ENCODE results near the gene CCDC187. TPM values are rescaled to one million over a fixed set of nuclear protein-coding genes. Genes with fewer than 3 reads are reported as not detected.

The CCDC187 gene
- total RNA-seq, 8 experiments from 2014 or later = 0.07 to 1.2 (median 0.19) TPM

DNA sequence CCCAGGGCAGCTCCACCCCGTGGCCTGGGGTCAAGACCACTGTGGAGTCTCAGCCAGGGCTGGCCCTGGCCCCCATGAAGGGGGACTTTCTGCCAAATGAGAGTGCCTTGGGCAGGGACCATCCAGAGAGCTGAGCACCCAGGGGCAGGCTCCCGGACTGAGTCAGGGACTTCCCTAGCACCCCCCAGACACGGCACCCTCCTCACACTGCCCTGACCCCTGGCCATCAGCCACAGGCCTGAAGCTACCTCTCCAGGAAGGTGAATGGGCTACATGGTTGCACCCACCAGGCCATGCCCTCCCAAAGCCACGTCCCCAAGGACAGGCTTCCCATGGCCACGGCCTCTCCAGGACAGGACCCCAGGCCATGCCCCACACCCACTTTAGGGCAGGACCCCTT is 9.5 kb downstream of the CCDC187 start:
- no peak for ATAC-seq (replicated peaks in 6 of 8)
- Histone ChIP-seq H3K4me1 (replicated peaks in 1 of 2) (peaks cover 25 to 27% of the 10 kb centered on the region in 2 donors), H3K27ac (no peak overlapping the region), H3K4me3 (no peak overlapping the region)
- in situ Hi-C loops (cut with MboI; ENCODE audit: low pct_unique_long_range_greater_than_20kb in 2 of 9, low sequenced_read_pairs in 9 of 9, unreplicated experiment in 9 of 9) = no loop called here
- 39 to 80% methylated on average over 1 to 3 of the region's 5 CpGs; no CpG with 5 or more reads in 8 of the 10 experiments for WGBS, 10 experiments

DNA sequence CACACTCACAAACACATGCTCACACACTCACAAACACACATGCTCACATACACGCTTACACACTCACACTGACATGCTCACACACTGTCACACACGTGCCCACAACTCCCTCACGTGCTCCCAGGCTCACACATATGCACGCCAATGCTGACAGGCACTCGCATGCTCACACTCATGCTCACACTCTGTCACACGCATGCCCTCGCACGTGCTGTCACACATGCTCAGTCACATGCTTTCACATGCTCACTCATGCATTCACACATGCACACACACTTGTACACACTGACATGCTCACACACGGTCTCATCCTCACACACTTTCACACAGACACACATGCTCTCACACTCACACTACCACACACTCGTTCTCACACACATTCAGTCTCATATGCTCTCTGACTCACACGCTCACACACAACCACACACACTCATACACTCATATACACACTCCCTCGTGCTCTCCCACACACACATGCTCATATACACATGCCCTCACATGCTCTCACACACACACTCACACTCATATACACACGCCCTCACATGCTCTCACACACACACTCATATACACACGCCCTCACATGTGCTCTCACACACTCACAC is 10.3 kb downstream of the CCDC187 start:
- no peak overlapping the region for H3K27ac ChIP-seq
- WGBS, 10 experiments = 34 to 95% (median 78%) methylated on average over 4 to 13 of the region's 14 CpGs; no CpG with 5 or more reads in 2 of the 10 experiments
- peaks cover 25 to 27% of the 10 kb centered on the region in 2 donors for H3K4me1 ChIP-seq (replicated peaks in 1 of 2)
- in situ Hi-C loops (cut with MboI; ENCODE audit: low pct_unique_long_range_greater_than_20kb in 2 of 9, low sequenced_read_pairs in 9 of 9, unreplicated experiment in 9 of 9) = no loop called here
- no peak overlapping the region for H3K4me3 ChIP-seq
- no peak for ATAC-seq (replicated peaks in 6 of 8)

DNA sequence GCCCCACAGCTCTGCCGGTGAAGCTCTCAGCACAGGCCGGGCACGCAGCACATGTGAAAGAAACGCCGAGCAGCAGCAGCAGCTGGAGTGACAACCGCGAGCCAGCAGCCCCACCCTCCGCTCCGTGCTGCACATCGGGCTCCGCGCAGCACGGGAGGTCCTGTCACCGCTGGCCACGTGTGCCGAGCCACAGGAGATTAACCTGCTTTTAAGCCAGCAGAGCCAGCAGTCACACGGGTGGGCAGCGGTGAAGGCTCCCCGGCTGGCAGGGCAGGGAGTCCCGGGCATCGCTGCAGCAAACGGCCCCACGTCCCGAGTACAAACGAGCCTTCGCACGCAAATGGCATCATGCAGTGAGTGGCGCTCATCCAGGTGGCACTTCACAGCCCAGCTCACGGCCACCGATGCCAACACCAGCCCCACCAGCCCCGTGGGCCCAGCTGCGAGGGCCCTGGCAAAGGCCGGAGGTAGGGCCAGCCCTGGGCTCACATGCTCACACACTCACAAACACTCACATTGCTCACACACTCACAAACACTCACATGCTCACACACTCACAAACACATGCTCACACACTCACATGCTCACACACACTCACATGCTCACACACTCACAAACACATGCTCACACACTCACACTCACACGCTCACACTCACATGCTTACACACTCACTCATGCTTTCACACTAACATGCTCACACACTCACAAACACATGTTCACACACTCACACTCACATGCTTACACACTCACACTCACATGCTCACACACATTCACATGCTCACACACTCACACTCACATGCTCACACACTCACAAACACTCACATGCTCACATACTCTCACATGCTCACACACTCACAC is 11.1 kb downstream of the CCDC187 start:
- Histone ChIP-seq H3K4me3 (no peak overlapping the region), H3K4me1 (replicated peaks in 1 of 2) (peaks cover 25% of the 10 kb centered on the region in 2 donors), H3K27ac (no peak overlapping the region)
- in situ Hi-C loops (cut with MboI; ENCODE audit: low pct_unique_long_range_greater_than_20kb in 2 of 9, low sequenced_read_pairs in 9 of 9, unreplicated experiment in 9 of 9) = no loop called here
- ATAC-seq (replicated peaks in 6 of 8) = peak; percentile 28 to 94 (median 65)
- WGBS, 10 experiments = 0 to 95% (median 27%) methylated on average over 1 to 10 of the region's 34 CpGs; no CpG with 5 or more reads in 3 of the 10 experiments

- 50 to 90% (median 80%) methylated on average over 1 to 5 of the region's 19 CpGs; no CpG with 5 or more reads in 5 of the 10 experiments for WGBS, 10 experiments
- ATAC-seq (replicated peaks in 6 of 8) = peak in 3 of 8 experiments; percentile 4 to 35 (median 11)
- Histone ChIP-seq H3K4me3 (no peak overlapping the region), H3K4me1 (replicated peaks in 1 of 2) (peaks cover 20 to 25% of the 10 kb centered on the region in 2 donors), H3K27ac (no peak overlapping the region)
- in situ Hi-C loops (cut with MboI; ENCODE audit: low pct_unique_long_range_greater_than_20kb in 2 of 9, low sequenced_read_pairs in 9 of 9, unreplicated experiment in 9 of 9) = no loop called here
Measured at GRCh38 chr9:136292026-136292538, 11.8 kb downstream of the CCDC187 start.

DNA sequence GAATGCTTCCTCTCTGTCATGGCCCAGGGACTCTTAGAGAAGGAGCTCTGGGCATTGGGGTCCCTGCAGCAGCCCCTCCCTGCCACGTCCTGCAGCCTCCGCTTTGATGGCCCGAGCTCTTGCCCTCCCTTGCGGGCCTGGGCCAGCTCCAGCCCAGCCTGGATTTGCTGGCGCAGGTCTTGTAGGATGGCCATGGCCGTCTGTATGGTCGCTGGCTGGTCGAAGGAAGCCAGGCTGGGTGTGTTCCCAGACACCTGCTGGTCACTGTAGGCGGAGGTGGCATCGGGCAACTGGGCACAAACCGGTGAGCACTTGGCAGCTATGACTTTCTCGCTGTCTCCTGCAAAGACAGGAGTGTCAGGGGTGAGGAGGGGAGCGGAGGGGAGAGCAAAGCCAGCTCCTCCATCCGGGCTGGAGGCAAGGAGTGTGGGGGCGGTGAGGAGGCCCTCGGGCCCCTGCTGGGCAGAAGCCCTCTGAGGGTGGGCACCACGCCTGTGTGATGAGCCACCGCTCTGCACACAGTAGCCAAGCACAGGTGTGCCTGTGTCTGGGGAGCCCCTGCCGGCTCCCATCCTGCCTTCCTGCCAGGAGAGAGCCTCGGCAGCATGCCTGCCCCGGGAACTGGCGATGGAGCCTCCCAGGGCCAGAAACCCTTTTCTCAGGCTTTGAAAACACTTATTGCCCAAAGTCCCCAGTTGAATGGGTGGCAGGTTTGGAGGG is 12.4 kb downstream of the CCDC187 start:
- Histone ChIP-seq H3K4me3 (no peak overlapping the region), H3K27ac (no peak overlapping the region), H3K4me1 (replicated peaks in 1 of 2) (peaks cover 19 to 25% of the 10 kb centered on the region in 2 donors)
- WGBS, 10 experiments = 56 to 92% (median 78%) methylated on average over 5 of the region's 22 CpGs; no CpG with 5 or more reads in 7 of the 10 experiments
- in situ Hi-C loops (cut with MboI; ENCODE audit: low pct_unique_long_range_greater_than_20kb in 2 of 9, low sequenced_read_pairs in 9 of 9, unreplicated experiment in 9 of 9) = no loop called here
- ATAC-seq (replicated peaks in 6 of 8) = no peak

- no CpG with 5 or more reads among the region's 31 CpGs for WGBS, 10 experiments
- no peak for ATAC-seq (replicated peaks in 6 of 8)
- in situ Hi-C loops (cut with MboI; ENCODE audit: low pct_unique_long_range_greater_than_20kb in 2 of 9, low sequenced_read_pairs in 9 of 9, unreplicated experiment in 9 of 9) = no loop called here
- Histone ChIP-seq H3K27ac (no peak overlapping the region), H3K4me1 (replicated peaks in 1 of 2) (peaks cover 11 to 17% of the 10 kb centered on the region in 2 donors), H3K4me3 (no peak overlapping the region)
Measured at GRCh38 chr9:136290508-136291000, 13.3 kb downstream of the CCDC187 start.

- WGBS, 10 experiments = 40 to 96% (median 83%) methylated on average over 1 to 5 of the region's 30 CpGs; no CpG with 5 or more reads in 4 of the 10 experiments
- Histone ChIP-seq H3K4me1 (replicated peaks in 1 of 2) (peaks cover 4 to 13% of the 10 kb centered on the region in 2 donors), H3K4me3 (no peak overlapping the region), H3K27ac (no peak overlapping the region)
- ATAC-seq (replicated peaks in 6 of 8) = no peak
- in situ Hi-C loops (cut with MboI; ENCODE audit: low pct_unique_long_range_greater_than_20kb in 2 of 9, low sequenced_read_pairs in 9 of 9, unreplicated experiment in 9 of 9) = loop anchor here in 1 of 9 experiments (10.0 kb wide), 1 partner anchor 145 kb away; no protein-coding TSS in a partner anchor
Measured at GRCh38 chr9:136289651-136290507, 14.0 kb downstream of the CCDC187 start.

DNA sequence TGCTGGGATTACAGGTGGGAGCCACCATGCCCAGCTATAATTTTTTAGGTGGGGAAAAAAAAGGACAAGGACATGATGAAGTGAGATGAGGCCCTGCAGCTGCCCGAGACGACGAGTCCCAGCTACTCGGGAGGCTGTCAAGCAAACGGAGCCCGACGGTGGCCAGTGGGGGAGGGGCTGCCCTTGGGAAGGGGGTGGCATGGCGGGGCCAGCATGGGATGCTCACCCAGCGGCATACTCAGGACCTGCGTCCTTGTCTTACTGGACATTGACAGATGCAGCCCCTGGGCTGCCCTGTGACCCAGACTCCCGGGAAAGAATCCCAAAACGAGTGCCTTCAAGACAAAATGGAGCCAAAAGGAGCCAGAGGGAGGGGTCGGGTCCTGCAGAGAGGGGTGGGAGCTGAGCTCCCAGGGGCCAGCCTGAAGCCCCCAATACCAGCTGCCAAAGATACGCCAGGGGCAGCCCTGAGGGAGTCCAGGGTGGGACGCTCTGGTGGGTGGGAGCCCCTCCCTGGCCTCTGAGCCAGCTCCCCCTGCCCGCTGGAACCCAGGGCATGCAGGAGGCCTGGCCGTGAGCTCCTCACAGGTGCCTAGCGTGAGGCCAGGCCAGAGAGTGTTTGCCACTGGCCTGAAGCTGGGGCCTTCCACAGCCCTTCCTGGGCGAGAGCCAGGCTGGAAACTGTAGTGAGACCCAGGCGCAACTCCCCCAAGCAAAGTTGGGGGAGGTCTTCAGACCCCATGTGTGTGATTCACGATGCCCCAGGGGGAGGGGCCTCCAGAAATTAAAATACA is 15.7 kb downstream of the CCDC187 start:
- Histone ChIP-seq H3K4me3 (no peak overlapping the region), H3K27ac (no peak overlapping the region), H3K4me1 (replicated peaks in 1 of 2) (peaks cover 7 to 27% of the 10 kb centered on the region in 2 donors)
- ATAC-seq (replicated peaks in 6 of 8) = no peak
- in situ Hi-C loops (cut with MboI; ENCODE audit: low pct_unique_long_range_greater_than_20kb in 2 of 9, low sequenced_read_pairs in 9 of 9, unreplicated experiment in 9 of 9) = loop anchor here in 1 of 9 experiments (10.0 kb wide), 1 partner anchor 143 kb away; no protein-coding TSS in a partner anchor
- 40% methylated on average over 1 of the region's 21 CpGs; no CpG with 5 or more reads in 9 of the 10 experiments for WGBS, 10 experiments

DNA sequence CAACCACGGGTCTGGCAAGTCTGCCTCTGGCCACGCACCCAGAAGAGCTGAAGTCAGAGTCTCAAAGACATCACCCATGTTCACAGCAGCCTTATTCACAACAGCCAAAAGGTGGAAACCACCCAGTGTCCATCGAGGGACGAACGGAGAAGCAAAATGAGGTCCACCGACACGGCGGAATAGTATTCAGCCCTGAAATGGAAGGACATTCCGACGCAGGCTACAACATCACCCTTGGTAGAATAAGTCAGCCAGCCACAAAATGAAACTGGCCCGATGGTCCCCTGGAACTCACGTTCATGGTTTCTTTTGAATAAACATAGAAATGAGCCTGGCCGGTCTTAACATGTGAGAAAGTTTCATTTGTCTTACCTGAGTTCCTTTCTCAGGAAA is 16.9 kb downstream of the CCDC187 start:
- Histone ChIP-seq H3K4me1 (replicated peaks in 1 of 2) (peaks cover 7 to 21% of the 10 kb centered on the region in 2 donors), H3K4me3 (no peak overlapping the region), H3K27ac (no peak overlapping the region)
- WGBS, 10 experiments = 45 to 100% (median 76%) methylated on average over 1 to 10 of the region's 13 CpGs; no CpG with 5 or more reads in 3 of the 10 experiments
- no peak for ATAC-seq (replicated peaks in 6 of 8)
- in situ Hi-C loops (cut with MboI; ENCODE audit: low pct_unique_long_range_greater_than_20kb in 2 of 9, low sequenced_read_pairs in 9 of 9, unreplicated experiment in 9 of 9) = loop anchor here in 1 of 9 experiments (10.0 kb wide), 1 partner anchor 142 kb away; no protein-coding TSS in a partner anchor

DNA sequence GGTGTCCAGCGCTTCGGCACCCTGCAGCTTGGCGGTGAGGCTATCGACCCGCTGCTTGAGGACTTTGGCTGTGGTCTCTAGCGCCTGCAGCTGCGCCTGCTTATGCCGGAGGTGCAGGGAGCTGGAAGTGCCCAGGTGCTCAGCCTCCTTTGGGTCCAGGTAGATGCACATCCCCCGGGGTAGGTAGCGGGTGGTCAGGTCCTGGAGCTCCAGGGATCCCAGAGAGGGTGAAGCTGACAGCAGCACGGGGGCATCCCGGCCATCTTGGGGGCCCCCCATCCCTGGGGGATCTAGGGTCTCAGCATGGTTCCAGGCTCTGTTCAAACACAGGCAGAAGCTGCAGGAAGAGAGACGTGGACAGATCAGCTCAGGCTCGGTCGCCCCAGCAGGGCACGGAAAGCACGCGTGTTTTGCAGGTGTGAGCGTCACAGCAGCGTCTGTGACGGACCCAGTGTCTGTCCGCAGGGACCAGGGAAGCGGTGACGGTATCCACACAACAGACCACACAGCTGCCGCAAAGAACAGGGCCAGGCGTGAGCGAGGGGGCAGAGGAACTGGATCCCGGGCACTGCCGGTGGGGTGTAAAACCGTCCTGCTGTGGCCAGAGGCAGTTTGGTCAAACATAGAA is 17.4 kb downstream of the CCDC187 start:
- Histone ChIP-seq H3K4me3 (no peak overlapping the region), H3K27ac (no peak overlapping the region), H3K4me1 (replicated peaks in 1 of 2) (peaks cover 7 to 21% of the 10 kb centered on the region in 2 donors)
- no peak for ATAC-seq (replicated peaks in 6 of 8)
- in situ Hi-C loops (cut with MboI; ENCODE audit: low pct_unique_long_range_greater_than_20kb in 2 of 9, low sequenced_read_pairs in 9 of 9, unreplicated experiment in 9 of 9) = loop anchor here in 1 of 9 experiments (10.0 kb wide), 1 partner anchor 142 kb away; no protein-coding TSS in a partner anchor
- 40 to 73% (median 60%) methylated on average over 1 to 3 of the region's 30 CpGs; no CpG with 5 or more reads in 7 of the 10 experiments for WGBS, 10 experiments
